ENCODE measurements around the gene SARDH.

SARDH gene

DNA sequence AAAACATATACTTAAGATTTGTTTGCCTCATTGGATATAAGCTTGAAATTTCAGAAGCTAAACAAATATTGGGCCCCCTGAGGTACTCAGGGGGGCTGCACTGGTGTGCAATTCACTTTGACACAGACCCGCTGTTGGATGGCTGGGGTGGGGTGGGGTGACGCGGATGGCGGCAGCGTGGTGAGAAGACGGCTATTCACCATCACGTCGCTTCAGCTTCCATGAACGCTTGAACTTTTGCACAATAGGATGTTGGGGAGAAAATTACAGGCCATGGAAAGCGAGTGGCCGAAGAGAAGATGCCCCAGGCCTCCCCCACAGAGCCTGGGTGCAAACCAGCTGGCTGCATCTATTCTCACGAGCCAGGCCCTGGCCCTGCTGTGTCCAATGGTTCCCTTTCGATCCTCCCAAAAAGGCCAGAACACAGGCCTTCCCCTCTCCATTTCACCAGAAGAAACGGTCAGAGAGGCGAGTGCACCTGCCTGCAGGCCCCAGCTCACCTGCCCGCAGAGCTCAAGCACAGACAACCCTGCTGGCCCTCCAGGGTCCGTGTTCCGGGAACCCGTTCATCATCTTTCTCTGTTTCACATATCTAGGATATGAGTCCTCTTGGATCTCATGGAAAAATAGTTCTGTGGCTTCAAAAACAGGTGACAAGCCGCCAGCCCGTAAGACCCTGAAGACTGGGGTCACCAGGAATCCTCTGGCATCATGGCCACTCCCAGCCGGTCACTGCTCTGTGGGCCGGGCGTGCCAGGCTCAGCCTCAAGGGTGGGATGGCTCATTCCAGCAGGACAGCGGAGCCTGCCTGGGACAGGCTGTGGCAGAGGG lies 46.8 kb upstream of the SARDH start:
- TF ChIP-seq, protein P1, sequence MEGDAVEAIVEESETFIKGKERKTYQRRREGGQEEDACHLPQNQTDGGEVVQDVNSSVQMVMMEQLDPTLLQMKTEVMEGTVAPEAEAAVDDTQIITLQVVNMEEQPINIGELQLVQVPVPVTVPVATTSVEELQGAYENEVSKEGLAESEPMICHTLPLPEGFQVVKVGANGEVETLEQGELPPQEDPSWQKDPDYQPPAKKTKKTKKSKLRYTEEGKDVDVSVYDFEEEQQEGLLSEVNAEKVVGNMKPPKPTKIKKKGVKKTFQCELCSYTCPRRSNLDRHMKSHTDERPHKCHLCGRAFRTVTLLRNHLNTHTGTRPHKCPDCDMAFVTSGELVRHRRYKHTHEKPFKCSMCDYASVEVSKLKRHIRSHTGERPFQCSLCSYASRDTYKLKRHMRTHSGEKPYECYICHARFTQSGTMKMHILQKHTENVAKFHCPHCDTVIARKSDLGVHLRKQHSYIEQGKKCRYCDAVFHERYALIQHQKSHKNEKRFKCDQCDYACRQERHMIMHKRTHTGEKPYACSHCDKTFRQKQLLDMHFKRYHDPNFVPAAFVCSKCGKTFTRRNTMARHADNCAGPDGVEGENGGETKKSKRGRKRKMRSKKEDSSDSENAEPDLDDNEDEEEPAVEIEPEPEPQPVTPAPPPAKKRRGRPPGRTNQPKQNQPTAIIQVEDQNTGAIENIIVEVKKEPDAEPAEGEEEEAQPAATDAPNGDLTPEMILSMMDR (IDR thresholded peaks at IDR 0.05; ENCODE audit: low read length, missing control alignments): no peak
- DNase-seq (ENCODE audit: low read depth): no peak
- H3K4me3 ChIP-seq (replicated peaks; ENCODE audit: low read depth, low read length): no peak overlapping the region

DNA sequence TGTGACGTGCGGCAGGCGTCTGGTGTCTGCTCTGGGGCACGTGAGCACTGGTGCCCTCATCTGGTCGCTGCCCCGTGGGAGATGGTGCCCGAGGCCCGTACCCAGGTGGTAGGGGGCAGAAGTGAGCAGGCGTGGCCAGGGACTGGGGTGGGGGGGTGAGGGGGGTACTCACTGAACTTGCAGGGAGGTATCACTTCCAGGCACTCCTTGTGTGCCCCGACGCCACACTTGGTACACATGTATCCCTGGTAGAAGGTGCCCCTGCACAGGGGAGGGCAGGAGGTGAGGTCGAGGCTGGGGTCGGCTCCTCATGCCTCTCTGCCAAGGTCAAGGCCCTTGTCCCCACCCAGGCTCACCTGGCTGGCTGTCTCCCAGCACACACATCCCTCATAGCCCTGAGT lies 45.2 kb upstream of the SARDH start:
- DNase-seq (ENCODE audit: low read depth): no peak
- TF ChIP-seq, protein P1 (IDR thresholded peaks at IDR 0.05; ENCODE audit: low read length, missing control alignments): no peak
- H3K4me3 ChIP-seq (replicated peaks; ENCODE audit: low read depth, low read length): no peak overlapping the region

DNA sequence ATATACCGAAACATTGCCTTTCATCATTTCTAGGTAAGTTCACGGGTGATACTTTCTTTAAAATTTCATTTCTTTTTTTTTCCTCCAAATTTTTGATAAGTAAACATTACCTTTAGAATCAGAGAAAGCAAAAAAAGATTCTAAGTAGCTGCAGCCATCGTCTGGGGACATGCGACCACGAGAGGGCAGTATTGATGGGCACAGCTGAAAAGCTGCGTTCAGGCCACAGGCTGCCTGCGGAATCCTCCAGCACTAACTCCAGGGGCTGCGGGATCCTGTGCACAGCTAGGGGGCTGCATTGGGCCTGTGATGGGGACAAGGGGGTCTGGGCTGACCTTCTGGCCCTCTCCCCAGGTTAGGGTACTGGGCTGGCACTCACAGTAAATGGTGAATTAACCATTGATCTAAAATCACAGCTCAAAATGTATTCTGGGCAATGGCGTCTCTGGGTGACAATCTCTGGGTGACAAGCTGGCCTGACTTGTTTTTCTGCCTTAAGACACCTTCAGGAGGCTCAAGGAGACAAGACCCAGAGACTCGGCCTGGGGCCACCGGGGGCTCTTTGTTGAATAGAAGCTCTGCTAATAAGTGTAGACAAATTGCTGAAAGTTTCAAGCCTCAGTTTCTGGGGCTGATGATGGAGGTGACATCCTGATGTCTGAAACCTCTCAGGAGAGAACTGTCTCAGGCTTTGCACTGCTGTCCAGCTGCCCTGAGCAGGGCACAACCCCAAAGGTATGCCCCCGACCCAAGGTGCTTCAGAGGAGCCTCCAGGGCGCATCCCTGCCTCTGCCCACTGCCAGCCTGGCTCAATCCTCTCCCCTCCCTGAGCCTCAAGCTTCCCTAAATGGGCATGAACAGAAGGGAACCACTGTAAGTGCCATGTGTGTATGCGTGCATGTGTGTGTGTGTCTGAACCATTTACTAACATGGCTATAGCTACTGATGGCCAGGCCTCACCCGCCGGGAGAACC lies 44.3 kb upstream of the SARDH start:
- peak; percentile 78 for DNase-seq (ENCODE audit: low read depth)
- H3K4me3 ChIP-seq (replicated peaks; ENCODE audit: low read depth, low read length): no peak overlapping the region
- TF ChIP-seq, protein P1 (IDR thresholded peaks at IDR 0.05; ENCODE audit: low read length, missing control alignments): peak; percentile 91

DNA sequence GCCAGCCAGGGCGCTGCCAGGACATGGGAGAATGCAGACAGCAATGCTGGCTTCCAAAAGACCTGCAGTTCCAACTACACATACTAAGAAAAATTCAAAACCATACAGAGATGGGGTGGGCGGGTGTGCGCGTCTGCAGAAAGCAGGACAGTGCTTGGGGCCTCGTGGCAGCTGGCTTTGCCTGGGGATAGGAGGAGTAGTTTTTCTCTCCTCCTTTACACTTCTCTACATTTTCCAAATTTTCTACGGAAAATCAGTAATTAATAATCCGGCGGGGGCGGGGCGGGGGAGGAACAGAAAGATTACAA lies 43.6 kb upstream of the SARDH start:
- TF ChIP-seq, protein P1 (IDR thresholded peaks at IDR 0.05; ENCODE audit: low read length, missing control alignments): no peak
- H3K4me3 ChIP-seq (replicated peaks; ENCODE audit: low read depth, low read length): no peak overlapping the region
- DNase-seq (ENCODE audit: low read depth): no peak

DNA sequence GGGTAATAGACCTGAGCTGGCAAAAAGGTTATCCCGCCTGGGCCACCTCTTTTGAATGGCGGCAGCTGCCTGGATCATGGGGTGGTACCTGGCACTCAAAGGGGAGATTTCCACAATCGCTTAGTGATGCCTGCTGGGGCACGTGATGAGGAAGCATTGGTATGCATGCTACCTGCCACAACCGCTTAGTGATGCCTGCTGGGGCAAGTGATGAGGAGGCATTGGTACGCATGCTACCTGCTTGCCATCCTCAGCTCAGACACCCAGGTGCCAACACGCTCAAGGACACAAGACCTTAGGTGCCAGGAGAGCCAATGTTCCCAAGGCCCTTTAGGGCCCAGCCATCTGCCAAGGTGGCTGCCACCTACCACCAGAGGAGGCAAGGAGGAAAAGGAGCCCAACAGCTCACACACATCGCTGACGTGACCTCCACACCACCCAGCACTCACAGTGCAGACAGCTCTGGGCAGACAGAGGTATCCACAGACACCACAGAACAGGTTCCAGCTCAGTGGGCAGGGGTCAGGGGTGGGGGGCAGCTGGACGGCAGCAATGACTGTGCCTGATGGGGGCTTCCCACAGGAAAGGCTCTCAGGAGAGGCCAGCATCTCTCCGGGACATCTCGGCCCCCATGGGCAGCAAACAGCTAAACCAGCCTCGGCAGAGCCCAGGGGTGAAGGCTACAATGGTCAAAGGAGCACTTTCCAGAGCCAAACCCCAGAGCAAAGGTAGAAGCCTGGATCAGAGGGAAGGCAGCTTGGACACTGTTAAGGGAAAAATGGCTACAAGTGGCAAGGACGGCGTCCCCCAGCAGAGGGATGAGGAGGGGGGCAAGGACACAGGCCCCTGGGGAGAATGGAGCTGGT lies 43.0 kb upstream of the SARDH start:
- H3K4me3 ChIP-seq (replicated peaks; ENCODE audit: low read depth, low read length): no peak overlapping the region
- DNase-seq (ENCODE audit: low read depth): no peak
- TF ChIP-seq, protein P1 (IDR thresholded peaks at IDR 0.05; ENCODE audit: low read length, missing control alignments): no peak

DNA sequence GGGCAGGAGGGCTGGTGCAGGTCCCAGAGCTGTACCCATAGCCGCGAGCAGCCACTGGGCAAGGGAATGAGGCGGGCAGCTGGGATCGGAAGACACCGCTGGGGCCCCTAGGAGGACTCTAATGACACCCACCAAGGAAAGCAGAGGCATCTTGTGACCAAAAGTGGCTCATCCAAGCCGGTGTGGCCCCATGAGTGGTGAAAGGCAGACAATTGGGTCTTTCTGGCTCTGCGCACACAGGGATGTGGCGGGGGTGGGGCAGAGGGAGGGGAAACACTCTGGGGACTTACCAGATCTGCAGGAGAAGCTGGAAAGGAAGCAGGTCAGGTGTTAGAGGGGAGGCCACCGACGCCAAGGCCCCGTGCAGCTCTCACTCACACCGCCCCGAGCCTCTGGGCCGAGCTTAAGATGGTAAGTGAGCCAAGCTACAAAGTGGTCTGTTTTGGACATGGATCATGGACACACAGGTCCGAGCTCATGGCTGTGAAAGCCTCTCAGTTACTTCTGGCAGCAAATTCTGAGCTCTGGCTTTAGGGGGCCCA lies 42.3 kb upstream of the SARDH start:
- no peak overlapping the region for H3K4me3 ChIP-seq (replicated peaks; ENCODE audit: low read depth, low read length)
- TF ChIP-seq, protein P1 (IDR thresholded peaks at IDR 0.05; ENCODE audit: low read length, missing control alignments): no peak
- DNase-seq (ENCODE audit: low read depth): no peak

All from fibroblast of pulmonary artery (primary cell).